NCI-H524 (cell line): ENCODE measurements around the gene DGCR6L.
"Not testable (repeated sequence)": the region's sequence is repeated elsewhere in the genome, so short reads cannot be mapped to it uniquely, and the experiment has no call there.

Source experiments
- DNase-seq, 2 experiments: peaks; one replicate each; lab custom pipeline; 2025; lab: John Stamatoyannopoulos, UW

DGCR6L gene

DNA sequence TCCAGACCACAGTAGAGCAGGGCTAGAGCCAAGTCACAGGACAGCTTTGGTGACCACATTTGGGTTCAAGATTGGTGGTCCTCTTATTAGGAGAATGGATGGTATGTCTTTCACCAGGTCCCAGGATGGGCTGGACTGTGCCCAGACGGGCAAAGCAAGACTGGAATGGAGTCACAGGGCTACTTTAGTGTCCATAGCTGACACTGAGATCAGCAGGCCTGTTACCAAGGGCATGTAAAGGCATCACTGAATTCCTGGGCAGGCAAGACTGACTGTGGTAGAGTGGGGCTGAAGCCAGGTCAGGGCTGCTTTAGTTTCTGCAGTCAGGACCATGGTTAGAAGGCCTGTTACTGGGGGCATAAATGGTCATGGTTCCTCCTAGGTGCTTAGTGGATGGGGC is 6.1 kb upstream of the DGCR6L start:
- not testable (repeated sequence) for DNase-seq

DNA sequence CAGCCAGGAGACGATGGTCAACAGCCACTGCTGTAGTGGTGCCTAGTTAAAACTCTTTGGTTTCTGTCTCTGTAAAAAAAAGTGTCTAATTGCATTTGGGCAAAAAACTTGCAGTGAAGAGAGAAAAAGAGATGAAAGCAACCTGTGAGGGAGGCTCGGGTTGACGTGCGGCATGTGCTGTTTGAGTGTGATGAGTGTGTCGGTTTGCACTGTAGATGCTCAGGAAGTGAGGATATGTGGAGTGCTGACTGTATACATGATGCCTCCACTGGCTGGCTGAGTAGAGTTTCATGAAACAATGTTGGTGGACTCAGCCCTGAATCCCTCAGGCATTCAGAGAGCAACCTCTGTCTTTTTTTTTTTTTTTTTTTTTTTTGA is 4.3 kb upstream of the DGCR6L start:
- DNase-seq = no peak

GRCh38 chr22:20321552-20322211 is 1.8 kb upstream of the DGCR6L start:
- DNase-seq = not testable (repeated sequence)

GRCh38 chr22:20320659-20321551 is 1.0 kb upstream of the DGCR6L start:
- not testable (repeated sequence) for DNase-seq

- DNase-seq = peak in 1 of 2 experiments; percentile 34
These were observed 667 bp downstream of the DGCR6L start for GRCh38 chr22:20319041-20319744.

DNA sequence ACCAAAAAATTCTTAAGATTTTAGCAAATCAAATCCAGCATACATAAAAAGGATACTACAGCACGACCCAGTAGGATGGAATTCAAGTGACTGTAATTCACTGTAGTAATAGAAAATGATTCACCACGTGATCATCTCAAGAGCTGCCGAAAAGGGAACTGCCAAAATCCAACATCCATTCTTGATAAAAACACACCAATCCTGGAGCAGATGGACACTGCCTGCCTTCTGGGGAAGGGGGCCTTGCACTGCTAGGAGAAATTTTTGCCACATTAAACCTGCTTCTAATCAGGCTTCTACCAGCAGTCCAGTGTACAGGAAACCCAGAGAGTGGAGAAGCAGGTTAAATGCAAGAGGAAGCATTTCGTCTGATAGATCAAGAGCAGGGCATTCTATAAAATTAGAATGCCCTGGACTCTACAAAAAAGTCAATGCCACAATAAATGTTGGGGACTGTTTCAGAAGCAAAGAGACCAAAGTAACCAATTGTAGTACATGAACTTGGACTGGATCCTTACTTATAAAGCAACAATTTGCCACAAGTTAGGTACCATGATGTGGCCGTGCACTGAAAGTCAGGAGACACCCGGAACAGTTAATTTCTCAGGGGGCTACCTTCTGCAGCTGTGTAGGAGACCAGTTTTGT is 1.7 kb downstream of the DGCR6L start:
- DNase-seq = not testable (repeated sequence)

- DNase-seq = peak in 1 of 2 experiments; percentile 38
These were observed 2.3 kb downstream of the DGCR6L start for GRCh38 chr22:20317402-20318042.

DNA sequence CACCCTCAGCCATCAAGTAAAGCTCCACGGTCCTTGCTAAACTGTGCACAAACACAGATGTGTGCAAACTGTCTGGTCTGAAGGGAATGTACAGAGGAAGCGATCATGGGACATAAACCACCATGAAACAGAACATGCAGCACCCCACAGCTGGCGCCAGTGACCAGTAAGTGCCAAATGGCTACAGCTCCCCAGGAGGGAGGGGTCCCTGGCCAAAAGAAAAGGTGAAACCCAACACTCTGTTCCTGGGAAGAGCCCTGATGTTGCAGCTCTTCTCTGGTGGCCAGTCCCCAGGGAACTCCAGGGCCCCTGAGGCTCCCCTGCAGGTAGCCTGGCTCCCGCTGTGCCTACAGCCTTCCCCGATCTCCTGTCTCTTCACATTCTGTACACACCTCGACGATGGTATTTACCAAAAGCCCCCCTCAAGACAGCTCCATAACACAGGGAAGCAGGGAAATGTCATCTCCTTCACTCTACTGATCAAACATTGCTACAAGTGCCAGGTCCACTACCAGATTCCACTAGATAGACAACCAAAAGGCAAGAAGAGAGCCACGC is 2.9 kb downstream of the DGCR6L start:
- DNase-seq = no peak

GRCh38 chr22:20316217-20316843 is 3.5 kb downstream of the DGCR6L start:
- DNase-seq = no peak

GRCh38 chr22:20315337-20316216 is 4.3 kb downstream of the DGCR6L start:
- no peak for DNase-seq

DNA sequence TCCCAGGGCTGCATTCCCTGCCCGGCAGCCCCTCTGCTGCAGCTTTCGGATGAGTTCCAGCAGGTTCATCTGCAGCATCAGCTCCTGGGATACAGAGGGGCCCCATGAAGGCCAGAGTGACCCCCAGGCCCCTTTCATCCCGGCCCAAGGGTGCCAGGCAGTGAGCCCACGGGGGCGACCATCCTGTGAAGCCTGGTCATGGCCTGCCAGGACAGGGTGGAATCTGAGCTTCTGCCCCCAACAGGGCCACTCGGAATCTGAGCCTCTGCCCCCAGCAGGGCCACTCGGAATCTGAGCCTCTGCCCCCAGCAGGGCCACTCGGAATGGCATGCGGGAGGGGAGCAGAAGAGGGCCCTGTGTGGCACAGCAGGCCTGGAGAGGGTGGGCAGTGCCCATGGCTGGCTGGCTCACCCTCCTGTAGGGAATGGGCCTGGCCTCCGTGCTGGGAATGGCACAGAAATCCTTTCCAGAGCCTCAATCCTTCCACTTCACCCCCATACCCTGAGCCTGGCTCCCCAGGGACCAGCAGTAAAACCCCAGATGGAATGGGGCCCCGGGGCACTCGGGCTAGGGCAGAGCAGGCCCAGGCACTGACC is 5.0 kb downstream of the DGCR6L start:
- not testable (repeated sequence) for DNase-seq

DNA sequence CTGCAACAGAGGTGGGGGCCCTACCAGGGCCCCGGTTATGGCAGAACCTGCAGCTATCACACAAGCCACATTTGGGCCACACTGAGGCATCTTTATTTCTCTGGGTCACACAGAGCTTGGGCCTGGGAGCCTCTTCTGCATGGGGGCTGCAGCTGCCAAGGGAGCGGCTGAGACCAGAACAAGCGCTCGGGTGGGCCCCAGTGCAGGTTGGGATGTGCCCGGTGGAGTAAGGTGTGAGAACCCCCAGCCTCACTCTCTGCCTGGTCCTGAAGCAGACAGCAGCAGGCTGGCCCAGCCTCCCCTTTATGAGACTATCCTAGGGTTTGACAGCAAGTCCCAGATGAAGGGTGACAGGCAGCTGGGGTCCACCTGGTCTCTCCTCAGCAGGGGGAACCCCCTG is 5.7 kb downstream of the DGCR6L start:
- DNase-seq = not testable (repeated sequence)

DNA sequence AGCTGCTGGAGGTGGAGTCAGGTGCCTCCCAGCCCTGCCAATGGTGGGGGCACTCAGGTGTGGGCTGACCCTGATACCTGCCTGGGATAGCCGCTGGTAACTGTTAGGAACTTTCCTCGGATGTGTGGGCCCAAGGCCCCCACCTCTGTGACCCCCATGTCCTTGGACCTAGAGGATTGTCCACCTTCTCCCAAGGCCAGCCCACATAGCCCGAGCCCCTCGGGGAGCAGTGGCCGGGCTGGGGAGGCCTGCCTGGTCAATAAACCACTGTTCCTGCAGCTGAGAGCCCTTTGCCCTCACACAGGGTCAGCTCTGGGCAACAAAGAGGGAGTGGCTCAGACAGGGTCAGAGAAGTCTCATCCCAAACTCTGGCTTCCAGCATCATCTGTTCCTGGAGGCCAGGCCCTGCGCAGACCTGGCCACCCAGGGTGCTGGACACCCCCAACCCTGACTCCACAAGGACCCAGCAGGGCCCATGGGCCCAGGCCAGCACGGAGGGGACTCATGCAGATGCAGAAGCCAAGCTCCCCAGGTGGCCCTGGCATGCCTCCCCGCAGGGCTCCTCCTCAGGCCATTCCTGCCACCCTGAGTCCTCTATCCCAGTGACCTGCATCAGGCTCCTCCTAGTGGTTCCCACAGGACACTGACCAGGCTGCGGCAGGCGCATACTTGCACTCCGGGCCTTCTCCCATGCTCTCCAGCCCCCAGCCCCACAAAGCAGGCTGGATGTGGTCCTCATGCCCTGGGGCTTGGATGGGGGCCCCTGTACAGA is 6.4 kb downstream of the DGCR6L start:
- not testable (repeated sequence) for DNase-seq

DNA sequence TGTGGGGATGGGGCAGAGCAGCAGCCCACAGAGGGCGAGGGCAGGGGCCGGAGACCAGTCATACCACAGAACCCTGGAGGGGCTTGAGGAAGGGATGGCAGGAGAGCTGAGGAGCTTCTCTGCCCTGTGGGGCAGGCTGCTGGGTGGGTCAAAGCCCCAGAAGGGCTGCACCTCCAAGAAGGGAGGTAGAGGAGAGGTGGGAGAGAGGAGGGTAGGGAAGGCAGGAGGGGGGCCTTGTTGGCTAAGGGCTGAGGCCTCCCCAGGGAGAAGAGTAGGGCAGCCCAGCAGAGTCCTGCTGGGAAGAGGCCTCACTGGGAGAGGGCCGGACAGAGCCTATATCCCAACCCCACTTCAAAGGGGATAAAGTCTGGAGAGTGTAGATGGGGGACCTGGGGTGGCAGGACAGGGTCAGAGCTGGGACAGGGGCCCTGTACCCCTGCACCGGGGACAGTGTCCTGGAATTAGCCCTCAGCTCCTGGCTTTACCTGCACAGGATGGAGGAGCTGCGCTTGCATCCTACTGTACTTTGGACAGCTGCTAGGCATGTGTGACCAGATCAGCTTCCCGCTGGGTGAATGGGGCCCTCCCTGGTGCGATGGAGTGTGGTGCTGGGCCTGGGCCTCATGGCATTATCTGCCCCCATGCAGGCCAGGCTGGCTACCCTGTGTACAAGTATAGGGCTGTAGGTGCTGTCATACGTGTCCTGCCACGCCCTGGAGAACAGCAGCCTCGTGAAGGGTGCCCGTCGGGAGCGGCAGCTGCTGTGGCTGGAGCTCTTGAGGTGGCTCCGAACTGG is 7.3 kb downstream of the DGCR6L start:
- DNase-seq = no peak

DNA sequence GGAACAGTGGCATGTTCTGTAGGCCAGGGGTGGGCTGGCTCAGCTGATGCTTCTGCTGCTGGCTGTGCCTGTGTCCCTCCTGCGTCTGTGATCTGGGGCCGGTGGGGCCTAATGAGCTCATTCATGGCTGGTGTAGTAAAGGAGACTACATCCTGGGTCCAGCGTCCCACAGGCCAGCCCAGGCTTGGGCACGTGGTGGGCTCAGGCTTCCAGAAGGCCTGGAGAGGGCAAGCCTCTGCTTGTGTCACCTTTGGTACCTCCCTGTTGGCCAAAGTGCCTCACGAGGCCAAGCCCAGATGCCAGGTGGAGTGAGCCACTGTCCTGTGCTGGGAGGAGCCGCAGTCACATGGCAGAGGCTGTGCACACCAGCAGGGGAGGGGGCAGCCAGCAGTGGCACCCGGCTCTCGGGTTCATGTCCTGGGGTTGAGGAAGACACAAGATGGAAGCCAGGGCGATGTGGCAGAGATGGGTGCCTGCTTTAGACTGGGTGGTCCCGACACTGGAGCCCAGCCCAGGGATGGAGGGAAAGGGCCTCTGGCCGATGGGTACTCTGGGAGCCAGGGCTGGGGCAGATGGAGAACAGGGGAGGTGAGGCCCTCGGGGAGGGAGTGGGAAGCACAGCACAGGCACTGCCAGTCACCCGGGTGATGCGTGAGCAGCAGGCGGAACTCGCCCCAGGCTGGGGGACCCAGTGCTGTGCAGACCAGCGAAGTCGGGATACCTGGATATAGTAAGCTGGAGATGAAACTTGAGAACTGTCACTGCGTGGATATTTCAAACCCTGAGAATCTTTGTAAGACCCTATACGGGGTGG is 8.4 kb downstream of the DGCR6L start:
- not testable (repeated sequence) for DNase-seq

DNA sequence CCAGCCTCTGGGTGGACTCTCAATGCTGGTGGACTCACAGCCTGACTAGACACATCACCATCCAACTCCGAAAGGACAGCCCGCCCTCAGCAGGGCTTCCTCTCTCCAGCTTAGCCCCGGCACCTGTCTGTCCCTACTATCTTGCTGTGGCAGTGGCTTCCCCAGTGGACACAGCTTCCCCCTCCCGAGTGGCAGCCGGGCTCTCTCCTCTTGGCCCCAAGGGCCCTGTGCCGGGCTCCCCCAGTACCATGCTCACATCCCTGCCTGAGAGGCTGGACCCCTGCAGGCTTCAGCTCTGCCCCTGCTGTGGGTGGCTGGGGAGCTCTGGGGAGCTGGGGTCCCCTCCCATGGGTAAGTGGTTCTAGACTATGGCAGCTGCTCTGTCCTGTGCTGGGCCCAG is 9.1 kb downstream of the DGCR6L start:
- DNase-seq = not testable (repeated sequence)

GRCh38 chr22:20310180-20310579 is 9.7 kb downstream of the DGCR6L start:
- DNase-seq = not testable (repeated sequence)
